Epithelial cell of prostate (primary cell): ENCODE measurements around the gene FCHSD1.

Source experiments
- DNase-seq: peaks from one replicate; pipeline ENCODE4 v3.0.0-alpha.2; 2011; ENCODE audit warnings: low read depth, low spot score
- H3K27ac ChIP-seq: fragments of 450-650 bp; 2 replicates; pipeline ENCODE4 v1.5.1; 2017; ENCODE audit warnings: mild to moderate bottlenecking

FCHSD1 gene

GRCh38 chr5:141590127-141590526 is 61.1 kb downstream of the FCHSD1 start:
- DNase-seq = no peak
- no peak overlapping the region for H3K27ac ChIP-seq
